Endothelial cell of umbilical vein (primary cell): ENCODE measurements around the gene ZNF804B. TPM values are rescaled to one million over a fixed set of nuclear protein-coding genes. Genes with fewer than 3 reads are reported as not detected.

ENCODE experiments used
- BruUV-seq: library from RNA; stranded (reverse); fragments of 400-500 nt; replicated peaks from 2 replicates; lab custom pipeline; 2021; lab: Mats Ljungman, UMichigan
- CTCF ChIA-PET: fragments of 300-600, 350-600 bp; sonication (Branson Sonifier 250); formaldehyde crosslinking; loops from one replicate; lab custom pipeline; 2021; ENCODE audit warnings: antibody characterized with exemption, inconsistent platforms; lab: Charles Lee
- POLR2A ChIA-PET: fragments of 300-600, 350-600 bp; sonication (Branson Sonifier 250); formaldehyde crosslinking; loops from one replicate; lab custom pipeline; 2021; ENCODE audit warnings: antibody characterized with exemption, inconsistent platforms; lab: Charles Lee
- DNase-seq: peaks from one replicate; pipeline ENCODE4 v3.0.0-alpha.2; 2011; ENCODE audit warnings: low read depth, low spot score
- FAIRE-seq: peaks from 2 replicates; lab custom pipeline; 2011; peaks lifted over from hg19 to GRCh38; lab: Jason Lieb, UNC
- H2AFZ ChIP-seq: 2 replicates; pipeline ENCODE4 v1.6.0; 2012; ENCODE audit warnings: low read depth, low read length, control low read depth, inconsistent platforms
- H3K27ac ChIP-seq: 2 replicates; pipeline ENCODE4 v1.5.1; 2011; ENCODE audit warnings: low read depth, mild to moderate bottlenecking, control low read depth, low read length, moderate library complexity; ENCODE audit not compliant: insufficient read depth
- H3K27me3 ChIP-seq, 2 experiments: 2 replicates each; pipeline versions ENCODE4 v1.6.0 to v1.6.1; 2011; ENCODE audit warnings: low read length in 2 of 2, mixed read lengths in 1 of 2; ENCODE audit not compliant: control insufficient read depth in 2 of 2, insufficient read depth in 2 of 2
- H3K36me3 ChIP-seq, 2 experiments: 2 replicates in 1 of 2; 3 replicates in 1 of 2; pipeline ENCODE4 v1.5.1; 2011; ENCODE audit warnings: low read length in 2 of 2, mild to moderate bottlenecking in 1 of 2, moderate library complexity in 1 of 2; ENCODE audit not compliant: control insufficient read depth in 2 of 2, insufficient read depth in 2 of 2; ENCODE audit errors: extremely low read depth in 1 of 2
- H3K4me1 ChIP-seq: 3 replicates; pipeline ENCODE4 v1.5.1; 2011; ENCODE audit warnings: mild to moderate bottlenecking, low read length; ENCODE audit not compliant: control insufficient read depth, insufficient read depth; ENCODE audit errors: extremely low read depth
- H3K4me2 ChIP-seq: 2 replicates; pipeline ENCODE4 v1.6.1; 2011; ENCODE audit warnings: low read length, control low read depth, mixed read lengths; ENCODE audit not compliant: insufficient read depth
- H3K4me3 ChIP-seq, 3 experiments: fragments of 200-600 bp in 1 of 3; sonication (generic), shearing (Covaris generic) in 1 of 3; replicated peaks in 1 of 3; 2 replicates each; pipeline ENCODE4 v1.5.1; 2011 to 2016; ENCODE audit warnings: control low read depth in 3 of 3, low read length in 3 of 3, mild to moderate bottlenecking in 2 of 3, inconsistent platforms in 1 of 3, low read depth in 1 of 3, moderate library complexity in 1 of 3; ENCODE audit not compliant: insufficient read depth in 1 of 3
- H3K79me2 ChIP-seq: 2 replicates; pipeline ENCODE4 v1.6.0; 2012; ENCODE audit warnings: low read length, inconsistent platforms; ENCODE audit not compliant: control insufficient read depth, insufficient read depth
- H3K9ac ChIP-seq: replicated peaks from 2 replicates; pipeline ENCODE3; 2011; ENCODE audit warnings: low read length, control low read depth; ENCODE audit not compliant: insufficient read depth; ENCODE audit errors: extremely low read depth
- H3K9me1 ChIP-seq: replicated peaks from 3 replicates; pipeline ENCODE4 v1.6.0; 2011; ENCODE audit warnings: mild to moderate bottlenecking, low read length; ENCODE audit not compliant: control insufficient read depth, insufficient read depth; ENCODE audit errors: extremely low read depth
- H3K9me3 ChIP-seq: replicated peaks from 2 replicates; pipeline ENCODE4 v1.5.1; 2012; ENCODE audit warnings: low read length, inconsistent platforms; ENCODE audit not compliant: control insufficient read depth, insufficient read depth
- H4K20me1 ChIP-seq: replicated peaks from 2 replicates; pipeline ENCODE3; 2011; ENCODE audit warnings: mild to moderate bottlenecking, low read length; ENCODE audit not compliant: control insufficient read depth, insufficient read depth; ENCODE audit errors: extremely low read depth
- EZH2 ChIP-seq: IDR thresholded peaks from 2 replicates; pipeline ENCODE4 v1.6.1; 2012; ENCODE audit warnings: borderline replicate concordance, low read depth, mild to moderate bottlenecking, moderate library complexity, low read length, inconsistent platforms; ENCODE audit not compliant: severe bottlenecking
- FOS ChIP-seq: IDR thresholded peaks from 2 replicates; pipeline ENCODE4 v1.6.1; 2011; ENCODE audit warnings: mild to moderate bottlenecking, low read length, moderate library complexity, borderline replicate concordance; ENCODE audit not compliant: insufficient read depth
- GATA2 ChIP-seq: IDR thresholded peaks from 2 replicates; pipeline ENCODE4 v1.7.0; 2011; ENCODE audit warnings: low read depth, mild to moderate bottlenecking, moderate library complexity, mixed read lengths, low read length; ENCODE audit not compliant: insufficient read length, insufficient read depth
- JUN ChIP-seq: IDR thresholded peaks from 2 replicates; pipeline ENCODE4 v1.6.1; 2011; ENCODE audit warnings: borderline replicate concordance, low read depth; ENCODE audit not compliant: insufficient read length, insufficient read depth
- MAX ChIP-seq: IDR thresholded peaks from 2 replicates; pipeline ENCODE4 v1.6.1; 2011; ENCODE audit not compliant: insufficient read depth, insufficient read length
- MYC ChIP-seq: IDR thresholded peaks from one replicate; pipeline ENCODE4 v1.6.1; 2011; ENCODE audit warnings: mild to moderate bottlenecking, low read depth, low read length
- POLR2A ChIP-seq: IDR thresholded peaks from 2 replicates; pipeline ENCODE4 v1.6.1; 2012; ENCODE audit warnings: low read depth, mild to moderate bottlenecking, control low read depth, low read length
- POLR2AphosphoS5 ChIP-seq: IDR thresholded peaks from 2 replicates; pipeline ENCODE4 v1.6.1; 2012; ENCODE audit warnings: low read depth, mild to moderate bottlenecking, control low read depth, low read length, moderate library complexity; ENCODE audit not compliant: insufficient read depth
- dilution Hi-C: fragments of 300-500 bp; cut with MboI; formaldehyde crosslinking; loops from one replicate; pipeline ENCODE4 v1.15.0; 2019; ENCODE audit warnings: low sequenced_read_pairs; ENCODE audit not compliant: extremely low pct_ligation_motif_present
- intact Hi-C: fragments of 100-400 bp; cut with micrococcal nuclease; formaldehyde crosslinking; loops from one replicate; pipeline ENCODE4 v1.10.0; 2022
- polyA plus RNA-seq, 4 experiments: library from polyadenylated mRNA; depleted of rRNA in 3 of 4; stranded (reverse) in 3 of 4; unstranded in 1 of 4; fragments of >200 nt; gene quantifications; 2 replicates each; pipeline versions ENCODE4 v1.2.1 to v1.2.3, GENCODE V29; 2011 to 2012; ENCODE audit warnings: missing spikeins in 1 of 4
- total RNA-seq: library from RNA; stranded (reverse); gene quantifications from 2 replicates; pipeline ENCODE4 v1.2.3, GENCODE V29; 2021
- TF ChIP-seq, protein P1 (sequence below), 2 donors: IDR thresholded peaks; 1 replicate in 1 of 2; 2 replicates in 1 of 2; pipeline ENCODE4 v1.5.1; 2011; ENCODE audit warnings: low read length in 2 of 2, mild to moderate bottlenecking in 2 of 2, moderate library complexity in 2 of 2, control low read depth in 1 of 2, inconsistent platforms in 1 of 2, low read depth in 1 of 2; ENCODE audit not compliant: insufficient read depth in 1 of 2; ENCODE audit errors: extremely low read depth in 1 of 2

ZNF804B gene
- total and polyA plus RNA-seq, 2 donors (not counting 3 experiments of a cell fraction or from before 2014, with no cell fraction given) = not detected

DNA sequence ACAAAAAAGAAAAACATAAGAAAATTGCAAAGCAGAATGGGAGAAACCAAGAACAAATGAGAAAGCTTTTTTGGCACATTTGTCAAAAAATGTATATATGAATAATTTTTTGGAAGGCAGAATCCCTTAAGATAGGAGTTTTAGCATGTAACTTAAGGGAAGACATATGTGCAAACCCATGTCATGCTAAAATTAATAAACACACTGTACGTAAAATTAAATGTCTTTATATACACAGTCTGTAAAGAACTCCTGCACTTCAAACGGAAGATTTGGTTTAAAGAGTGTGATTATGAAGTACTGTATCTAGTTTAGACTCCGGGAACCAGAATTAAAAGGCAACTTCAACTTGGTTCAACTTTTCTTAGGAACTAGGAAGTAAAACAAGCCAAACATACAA, 405.9 kb downstream of the ZNF804B start:
- Histone ChIP-seq H3K27me3 (no peaks in the 10 kb centered on the region), H3K4me1 (no peaks in the 10 kb centered on the region), H3K4me3 (no peak overlapping the region), H3K79me2 (no peaks in the 10 kb centered on the region), H3K4me2 (no peak overlapping the region), H2AFZ (no peak overlapping the region), H4K20me1 (no peaks in the 10 kb centered on the region), H3K36me3 (no peaks in the 10 kb centered on the region), H3K9ac (no peak overlapping the region), H3K9me1 (no peaks in the 10 kb centered on the region), H3K9me3 (no peaks in the 10 kb centered on the region), H3K27ac (no peak overlapping the region)
- intact Hi-C loops (no loop called here), dilution Hi-C loops (no loop called here)
- no peak for TF ChIP-seq POLR2A
- TF ChIP-seq, protein P1, sequence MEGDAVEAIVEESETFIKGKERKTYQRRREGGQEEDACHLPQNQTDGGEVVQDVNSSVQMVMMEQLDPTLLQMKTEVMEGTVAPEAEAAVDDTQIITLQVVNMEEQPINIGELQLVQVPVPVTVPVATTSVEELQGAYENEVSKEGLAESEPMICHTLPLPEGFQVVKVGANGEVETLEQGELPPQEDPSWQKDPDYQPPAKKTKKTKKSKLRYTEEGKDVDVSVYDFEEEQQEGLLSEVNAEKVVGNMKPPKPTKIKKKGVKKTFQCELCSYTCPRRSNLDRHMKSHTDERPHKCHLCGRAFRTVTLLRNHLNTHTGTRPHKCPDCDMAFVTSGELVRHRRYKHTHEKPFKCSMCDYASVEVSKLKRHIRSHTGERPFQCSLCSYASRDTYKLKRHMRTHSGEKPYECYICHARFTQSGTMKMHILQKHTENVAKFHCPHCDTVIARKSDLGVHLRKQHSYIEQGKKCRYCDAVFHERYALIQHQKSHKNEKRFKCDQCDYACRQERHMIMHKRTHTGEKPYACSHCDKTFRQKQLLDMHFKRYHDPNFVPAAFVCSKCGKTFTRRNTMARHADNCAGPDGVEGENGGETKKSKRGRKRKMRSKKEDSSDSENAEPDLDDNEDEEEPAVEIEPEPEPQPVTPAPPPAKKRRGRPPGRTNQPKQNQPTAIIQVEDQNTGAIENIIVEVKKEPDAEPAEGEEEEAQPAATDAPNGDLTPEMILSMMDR (IDR thresholded peaks at IDR 0.05; ENCODE audit: extremely low read depth in 1 of 2, insufficient read depth in 1 of 2, low read depth in 1 of 2, low read length in 2 of 2) = no peak
- TF ChIP-seq GATA2 = no peak
- no peak for TF ChIP-seq FOS
- no peak for TF ChIP-seq POLR2AphosphoS5
- no peak for TF ChIP-seq JUN
- TF ChIP-seq EZH2 = no peak
- no peak for TF ChIP-seq MAX
- no peak for TF ChIP-seq MYC
- CTCF ChIA-PET = no interaction called here
- POLR2A ChIA-PET = no interaction called here
- no peak for DNase-seq
- FAIRE-seq = no peak
- BruUV-seq = no TSS peak
